ENCODE results near the gene DYRK3. TPM values are rescaled to one million over a fixed set of nuclear protein-coding genes. Genes with fewer than 3 reads are reported as not detected.

DYRK3 gene
- total and polyA plus RNA-seq, 2 of the 13 experiments (the other 11 are each of a cell fraction or from before 2014, with no cell fraction given), result 0.48 to 2.8 TPM

- H3K9ac ChIP-seq (ENCODE audit: insufficient read depth, low read depth, low read length), result no peak overlapping the region
- FAIRE-seq, result no peak
- intact Hi-C loops (cut with micrococcal nuclease; ENCODE audit: unreplicated experiment), result no loop called here
- in situ Hi-C loops (cut with HindIII; ENCODE audit: extremely low pct_ligation_motif_present, low pct_unique_long_range_greater_than_20kb), result no loop called here
- H3K27ac ChIP-seq (ENCODE audit: extremely low read length, insufficient read depth, low read length), result no peak overlapping the region
- H3K79me2 ChIP-seq (ENCODE audit: insufficient read depth, low read length), result no peaks in the 10 kb centered on the region
- H4K20me1 ChIP-seq (ENCODE audit: insufficient read depth, low read length), result no peaks in the 10 kb centered on the region
- ChIA-PET CTCF (ENCODE audit: low intra/inter-chr PET ratio, low total read pairs) (no interaction called here), POLR2A (no interaction called here)
- WGBS (ENCODE audit: low lambda C conversion rate), result 96% methylated on average over 9 of the region's 9 CpGs
- no peak for DNase-seq (ENCODE audit: low spot score)
- no peak overlapping the region for H3K4me2 ChIP-seq (ENCODE audit: low read depth, low read length)
- no peaks in the 10 kb centered on the region for H3K9me3 ChIP-seq (ENCODE audit: low read length)
- H3K27me3 ChIP-seq (ENCODE audit: control insufficient read depth in 1 of 2, insufficient read depth in 2 of 2, low read length in 2 of 2), result no peaks in the 10 kb centered on the region
- no peaks in the 10 kb centered on the region for H3K4me1 ChIP-seq (ENCODE audit: insufficient read depth, low read length)
- no peak overlapping the region for H3K4me3 ChIP-seq (replicated peaks in 1 of 3; ENCODE audit: insufficient read depth in 1 of 3, low read depth in 2 of 3, low read length in 3 of 3)
- no peak for ATAC-seq
- TF ChIP-seq ZNF709 (CRISPR knock-in tag; IDR thresholded peaks at IDR 0.05), result no peak
- TF ChIP-seq HOXA9 (CRISPR knock-in tag; IDR thresholded peaks at IDR 0.05; ENCODE audit: borderline replicate concordance), result no peak
- no peak for TF ChIP-seq ZNF670 (CRISPR knock-in tag; IDR thresholded peaks at IDR 0.05; ENCODE audit: borderline replicate concordance)
- no peak for TF ChIP-seq MYNN (CRISPR knock-in tag; IDR thresholded peaks at IDR 0.05; ENCODE audit: low read depth)
- no peak for TF ChIP-seq ZFP91 (CRISPR knock-in tag; IDR thresholded peaks at IDR 0.05; ENCODE audit: borderline replicate concordance)
- TF ChIP-seq ZNF839 (CRISPR knock-in tag; IDR thresholded peaks at IDR 0.05; ENCODE audit: borderline replicate concordance), result no peak
- no peak for TF ChIP-seq IKZF5 (CRISPR knock-in tag; IDR thresholded peaks at IDR 0.05)
- no peak for TF ChIP-seq THYN1 (CRISPR knock-in tag; IDR thresholded peaks at IDR 0.05; ENCODE audit: borderline replicate concordance, low read depth)
- no peak for TF ChIP-seq KDM5A (IDR thresholded peaks at IDR 0.05; ENCODE audit: borderline replicate concordance, low read length)
- no peak for TF ChIP-seq KDM5B (CRISPR knock-in tag; IDR thresholded peaks at IDR 0.05; ENCODE audit: borderline replicate concordance)
- TF ChIP-seq ZNF543 (CRISPR knock-in tag; IDR thresholded peaks at IDR 0.05), result no peak
- TF ChIP-seq DNMT3B (CRISPR knock-in tag; conservative IDR thresholded peaks at IDR 0.05), result no peak
- no peak for TF ChIP-seq ZNF652 (CRISPR knock-in tag; IDR thresholded peaks at IDR 0.05; ENCODE audit: borderline replicate concordance, low read depth)
- TF ChIP-seq STAT5B (CRISPR knock-in tag; IDR thresholded peaks at IDR 0.05), result no peak
- no peak for TF ChIP-seq GRHL1 (CRISPR knock-in tag; conservative IDR thresholded peaks at IDR 0.05)
- no TSS peak for BruUV-seq (replicated peaks)
- peaks cover 19 to 65% of the 10 kb centered on the region in 2 experiments for H3K36me3 ChIP-seq (replicated peaks in 1 of 2; ENCODE audit: control insufficient read depth in 1 of 2, insufficient read depth in 2 of 2, low read length in 2 of 2)
- no peak overlapping the region for H2AFZ ChIP-seq (ENCODE audit: low read length)
Measured at GRCh38 chr1:206591696-206592095, 43.6 kb upstream of the DYRK3 start.
